ENCODE data around the gene AQP7.

AQP7 gene

GRCh38 chr9:33354651-33355211 lies 47.6 kb downstream of the AQP7 start:
- no peak for TF ChIP-seq CTCF (IDR thresholded peaks at IDR 0.05; ENCODE audit: borderline replicate concordance, insufficient read depth, low read depth, low read length)

GRCh38 chr9:33351547-33351946 lies 50.8 kb downstream of the AQP7 start:
- H3K4me3 ChIP-seq (ENCODE audit: low read depth, low read length) = no peak overlapping the region

More at GRCh38 chr9:33354651-33355211, 47.6 kb downstream of the AQP7 start:
- no peak overlapping the region for H3K4me3 ChIP-seq (ENCODE audit: low read depth, low read length)

GRCh38 chr9:33350310-33350709 lies 52.1 kb downstream of the AQP7 start:
- TF ChIP-seq CTCF (IDR thresholded peaks at IDR 0.05; ENCODE audit: borderline replicate concordance, insufficient read depth, low read depth, low read length) = no peak
- no peak overlapping the region for H3K4me3 ChIP-seq (ENCODE audit: low read depth, low read length)

More at GRCh38 chr9:33351547-33351946, 50.8 kb downstream of the AQP7 start:
- no peak for TF ChIP-seq CTCF (IDR thresholded peaks at IDR 0.05; ENCODE audit: borderline replicate concordance, insufficient read depth, low read depth, low read length)

- H3K4me3 ChIP-seq (ENCODE audit: low read depth, low read length) = no peak overlapping the region
- TF ChIP-seq CTCF (IDR thresholded peaks at IDR 0.05; ENCODE audit: borderline replicate concordance, insufficient read depth, low read depth, low read length) = no peak
Observed at GRCh38 chr9:33349743-33350142, 52.6 kb downstream of the AQP7 start.

- H3K4me3 ChIP-seq (ENCODE audit: low read depth, low read length) = no peak overlapping the region
- TF ChIP-seq CTCF (IDR thresholded peaks at IDR 0.05; ENCODE audit: borderline replicate concordance, insufficient read depth, low read depth, low read length) = no peak
Observed at GRCh38 chr9:33348998-33349397, 53.4 kb downstream of the AQP7 start.

GRCh38 chr9:33346564-33346963 lies 55.8 kb downstream of the AQP7 start:
- no peak overlapping the region for H3K4me3 ChIP-seq (ENCODE audit: low read depth, low read length)
- TF ChIP-seq CTCF (IDR thresholded peaks at IDR 0.05; ENCODE audit: borderline replicate concordance, insufficient read depth, low read depth, low read length) = no peak

- TF ChIP-seq CTCF (IDR thresholded peaks at IDR 0.05; ENCODE audit: borderline replicate concordance, insufficient read depth, low read depth, low read length) = no peak
- H3K4me3 ChIP-seq (ENCODE audit: low read depth, low read length) = no peak overlapping the region
Observed at GRCh38 chr9:33344145-33344544, 58.2 kb downstream of the AQP7 start.
